Non-pigmented ciliary epithelial cell (primary cell): Measurements from ENCODE around the gene ZNF566.
"Not testable (repeated sequence)": the region's sequence is repeated elsewhere in the genome, so short reads cannot be mapped to it uniquely, and the experiment has no call there.

Experiments
- DNase-seq: peaks from one replicate; pipeline ENCODE4 v3.0.0-alpha.2; 2010; ENCODE audit warnings: low read depth

Gene ZNF566

DNA sequence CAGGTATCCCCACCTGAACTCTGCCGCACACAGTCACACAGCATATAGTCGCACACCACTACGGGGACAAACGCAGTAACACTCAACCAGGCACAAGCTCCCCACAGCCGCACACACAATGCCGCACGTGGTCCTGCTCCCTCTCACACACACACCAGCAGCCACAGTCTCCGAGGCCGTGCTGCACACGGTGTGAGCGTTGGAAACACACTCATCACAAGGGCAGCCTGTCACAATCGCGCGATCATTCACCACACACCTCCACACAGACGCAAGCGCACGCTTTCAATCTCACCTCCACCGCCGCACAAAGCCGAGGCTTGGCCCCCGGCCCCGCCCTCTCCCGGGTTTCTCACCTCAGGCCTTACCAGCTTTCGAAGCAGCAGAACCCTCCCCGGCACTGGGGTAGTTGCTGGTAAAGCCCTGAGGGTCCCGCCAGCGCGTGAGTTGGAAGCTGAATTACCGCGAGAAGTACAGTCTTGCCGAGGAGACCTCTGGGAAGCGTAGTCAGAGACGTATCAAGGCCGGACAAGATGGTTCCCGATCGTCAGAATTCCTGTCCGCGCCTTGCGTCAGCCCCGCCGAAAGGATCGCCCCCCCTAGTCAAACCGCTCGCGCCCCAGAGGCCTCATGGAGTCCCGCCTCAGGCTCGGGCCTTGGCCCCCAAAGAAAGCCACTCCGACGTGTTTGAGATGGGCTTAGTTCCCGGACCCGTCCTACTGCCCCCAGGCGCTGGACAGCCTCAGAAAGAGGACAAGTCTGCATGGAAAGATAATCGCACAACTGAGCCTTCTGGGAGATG is at the start of gene ZNF566:
Gene ZNF566 (minus strand): TSS at position 444 of the 802 bp plus-strand sequence. CDS start 13,004 bp downstream, outside the sequence.
- peak; percentile 89 for DNase-seq

- no peak for DNase-seq
These were observed 39.7 kb upstream of the ZNF566 start for GRCh38 chr19:36528921-36529518.

DNA sequence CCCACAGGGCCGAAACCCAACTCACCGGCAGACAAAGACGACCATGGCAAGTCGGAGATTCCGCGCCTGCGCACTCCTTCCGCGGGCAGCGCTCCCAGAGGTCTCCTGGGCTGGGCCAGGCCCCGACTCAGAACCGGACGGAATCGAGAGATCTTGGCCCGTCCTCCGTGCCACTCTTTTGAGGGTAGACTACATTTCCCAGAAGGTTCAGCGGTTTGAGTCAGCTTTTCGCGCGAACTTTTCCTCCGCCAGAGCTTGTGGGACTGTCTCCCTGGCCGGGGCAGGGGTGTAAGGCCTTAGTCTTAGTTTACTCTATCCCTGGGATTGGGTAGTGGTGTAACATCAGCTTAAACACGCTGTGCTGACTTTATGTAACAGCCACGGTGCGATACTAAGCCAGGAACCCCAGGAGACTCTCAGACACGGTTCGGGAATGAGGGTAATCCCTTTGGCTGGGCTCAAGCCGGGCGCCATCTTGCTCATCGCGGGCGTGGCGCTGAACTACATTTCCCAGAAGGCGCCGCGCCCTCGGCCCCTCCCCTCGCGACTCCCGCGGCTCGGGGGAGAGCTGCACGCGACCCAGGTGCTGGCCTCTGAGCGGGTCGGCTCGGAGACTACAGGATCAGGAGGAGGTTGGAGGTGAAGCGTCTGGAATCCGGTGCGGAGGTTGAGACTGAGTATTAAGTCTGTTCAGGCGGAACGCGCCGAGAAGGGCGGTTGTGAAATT is 39.0 kb upstream of the ZNF566 start, which contains the start of gene ZNF260:
Gene ZNF260 (minus strand): TSS at position 78 of the 727 bp plus-strand sequence. CDS start 13,033 bp downstream, outside the sequence.
- DNase-seq, result peak; percentile 89

DNA sequence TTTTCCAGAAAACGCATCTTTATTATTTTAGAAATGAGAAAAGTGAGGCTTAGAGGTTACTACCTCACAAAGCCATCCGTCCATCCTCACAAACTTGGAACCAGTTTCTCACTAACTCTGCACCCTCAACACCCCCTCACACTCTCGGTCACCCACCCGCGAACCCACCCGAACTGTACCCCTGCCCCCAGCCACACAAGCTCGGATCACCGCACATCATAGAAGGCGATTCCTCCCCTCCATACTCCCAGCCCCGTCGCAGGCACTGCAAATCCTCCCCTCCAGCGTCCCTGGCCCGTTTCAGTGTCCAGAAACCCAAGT is 38.5 kb upstream of the ZNF566 start:
- DNase-seq, result no peak

DNA sequence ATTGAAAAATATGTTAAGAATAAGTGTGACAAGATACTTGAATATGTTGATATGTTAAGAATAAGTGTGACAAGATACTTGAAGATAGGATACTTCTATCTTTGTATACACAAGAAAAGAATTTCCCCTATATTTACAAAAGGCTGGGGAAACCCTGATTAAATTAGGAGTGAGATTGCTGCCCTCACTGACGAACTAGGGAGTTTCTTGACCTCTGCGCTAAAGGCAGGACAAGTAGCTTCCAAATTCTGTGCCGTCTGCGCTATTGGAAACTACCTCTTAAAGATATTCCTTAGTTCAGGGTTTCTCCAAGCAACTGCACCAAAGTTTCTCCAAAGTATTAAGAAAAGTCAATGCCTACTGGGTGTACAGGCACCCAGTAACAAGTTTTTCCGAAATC is 38.0 kb upstream of the ZNF566 start:
- DNase-seq, result no peak

- no peak for DNase-seq
These were observed 37.2 kb upstream of the ZNF566 start for GRCh38 chr19:36526581-36526980.

- no peak for DNase-seq
These were observed 35.3 kb upstream of the ZNF566 start for GRCh38 chr19:36524617-36525016.

DNA sequence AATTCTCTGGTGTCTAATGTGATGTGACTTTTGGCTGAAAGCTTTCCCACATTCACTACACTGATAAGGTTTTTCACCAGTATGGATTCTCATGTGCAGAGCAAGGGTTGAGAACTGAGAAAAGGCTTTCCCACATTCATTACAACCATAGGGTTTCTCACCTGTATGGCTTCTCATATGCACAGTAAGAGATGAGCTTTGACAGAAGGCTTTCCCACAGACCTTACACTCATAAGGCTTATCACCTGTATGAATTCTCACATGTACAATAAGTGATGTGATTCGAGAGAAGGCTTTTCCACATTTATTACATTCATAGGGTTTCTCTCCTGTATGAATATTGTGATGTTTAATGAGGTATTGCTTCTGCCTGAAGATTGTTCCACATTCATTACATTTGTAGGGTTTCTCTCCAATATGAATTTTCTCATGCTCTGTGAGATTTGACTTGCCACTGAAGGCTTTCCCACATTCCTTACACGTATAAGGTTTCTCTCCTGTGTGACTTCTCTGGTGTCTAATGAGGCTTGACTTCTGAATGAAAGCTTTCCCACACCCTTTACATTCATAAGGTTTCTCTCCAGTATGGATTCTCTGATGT is 24.8 kb upstream of the ZNF566 start:
- DNase-seq, result no peak

- DNase-seq, result no peak
These were observed 19.0 kb upstream of the ZNF566 start for GRCh38 chr19:36508325-36508724.

DNA sequence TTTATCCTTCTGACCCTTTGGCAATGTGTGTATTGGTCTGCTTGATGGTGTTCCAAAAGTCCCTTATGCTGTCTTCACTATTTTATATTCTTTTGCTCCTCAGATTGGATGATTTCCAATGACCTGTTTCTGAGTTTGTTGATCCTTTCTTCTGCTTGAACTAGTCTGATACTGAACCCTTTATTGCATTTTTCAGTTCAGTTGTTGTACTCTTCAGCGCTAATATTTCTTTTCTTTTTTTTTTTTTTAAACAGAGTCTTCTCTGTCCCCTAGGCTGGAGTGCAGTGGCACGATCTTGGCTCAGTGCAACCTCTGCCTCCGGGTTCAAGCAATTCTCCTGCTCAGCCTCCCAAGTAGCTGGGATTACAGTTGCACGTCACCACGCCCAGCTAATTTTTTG is 12.6 kb upstream of the ZNF566 start:
- no peak for DNase-seq

GRCh38 chr19:36497001-36497400 is 7.6 kb upstream of the ZNF566 start:
- DNase-seq, result no peak

DNA sequence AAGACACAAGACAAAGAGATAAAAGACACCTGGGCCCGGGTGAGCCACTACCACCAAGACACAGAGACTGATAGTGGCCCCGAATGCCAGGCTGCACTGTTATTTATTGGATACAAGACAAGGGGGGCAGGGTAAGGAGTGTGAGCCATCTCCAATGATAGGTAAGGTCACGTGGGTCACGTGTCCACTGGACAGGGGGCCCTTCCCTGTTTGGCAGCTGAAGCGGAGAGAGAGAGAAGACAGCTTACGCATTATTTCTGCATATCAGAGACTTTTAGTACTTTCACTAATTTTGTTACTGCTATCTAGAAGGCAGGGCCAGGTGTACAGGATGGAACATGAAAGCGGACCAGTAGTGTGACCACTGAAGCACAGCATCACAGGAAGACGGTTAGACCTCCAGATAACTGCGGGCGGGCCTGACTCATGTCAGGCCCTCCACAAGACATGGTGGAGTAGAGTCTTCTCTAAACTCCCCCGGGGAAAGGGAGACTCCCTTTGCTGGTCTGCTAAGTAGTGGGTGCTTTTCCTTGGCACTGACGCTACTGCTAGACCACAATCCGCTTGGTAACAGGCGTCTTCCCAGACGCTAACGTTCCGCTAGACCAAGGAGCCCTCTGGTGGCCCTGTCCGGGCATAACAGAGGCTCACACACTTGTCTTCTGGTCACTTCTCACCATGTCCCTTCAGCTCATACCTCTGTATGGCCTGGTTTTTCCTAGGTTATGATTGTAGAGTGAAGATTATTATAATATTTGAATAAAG is 3.5 kb upstream of the ZNF566 start:
- peak; percentile 31 for DNase-seq

GRCh38 chr19:36490846-36491245 is 1.5 kb upstream of the ZNF566 start:
- DNase-seq, result not testable (repeated sequence)

DNA sequence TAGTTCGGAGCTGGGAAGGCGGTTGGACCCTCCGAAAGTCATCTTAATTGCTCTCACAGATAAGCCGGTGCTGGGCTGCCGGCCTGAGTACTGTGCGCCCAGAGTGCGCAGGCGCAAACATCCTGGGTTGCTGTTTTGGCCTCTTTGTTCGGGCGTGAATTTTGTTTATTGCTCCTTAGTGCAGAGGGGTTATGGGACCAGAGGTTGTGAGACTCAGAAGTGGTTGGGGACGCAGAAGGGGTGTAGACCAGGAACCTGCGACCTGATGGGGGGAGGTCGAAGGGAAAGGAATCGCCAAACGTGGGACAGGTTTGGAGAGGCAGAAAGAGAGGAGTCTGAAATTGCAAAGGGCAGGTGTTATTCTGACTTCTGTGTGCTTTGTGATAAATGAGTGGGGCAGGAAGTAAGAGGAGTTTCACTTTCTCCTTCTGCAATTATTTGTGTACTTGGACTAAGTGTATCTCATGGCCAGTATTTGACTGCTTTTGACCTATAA is 607 bp upstream of the ZNF566 start:
- DNase-seq, result peak; percentile 82

DNA sequence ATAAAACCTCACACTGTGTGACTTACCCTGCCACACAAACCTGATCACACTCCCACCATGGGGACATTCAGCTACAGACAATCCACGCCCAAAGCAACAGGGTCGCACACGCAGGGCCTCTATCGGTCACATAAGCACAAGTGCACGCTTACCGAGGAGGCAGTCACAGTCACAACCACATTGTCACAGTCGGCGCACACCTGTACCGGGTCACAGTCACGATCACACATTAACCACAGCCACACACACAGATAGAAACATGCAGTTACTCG is 579 bp downstream of the ZNF566 start:
- no peak for DNase-seq

DNA sequence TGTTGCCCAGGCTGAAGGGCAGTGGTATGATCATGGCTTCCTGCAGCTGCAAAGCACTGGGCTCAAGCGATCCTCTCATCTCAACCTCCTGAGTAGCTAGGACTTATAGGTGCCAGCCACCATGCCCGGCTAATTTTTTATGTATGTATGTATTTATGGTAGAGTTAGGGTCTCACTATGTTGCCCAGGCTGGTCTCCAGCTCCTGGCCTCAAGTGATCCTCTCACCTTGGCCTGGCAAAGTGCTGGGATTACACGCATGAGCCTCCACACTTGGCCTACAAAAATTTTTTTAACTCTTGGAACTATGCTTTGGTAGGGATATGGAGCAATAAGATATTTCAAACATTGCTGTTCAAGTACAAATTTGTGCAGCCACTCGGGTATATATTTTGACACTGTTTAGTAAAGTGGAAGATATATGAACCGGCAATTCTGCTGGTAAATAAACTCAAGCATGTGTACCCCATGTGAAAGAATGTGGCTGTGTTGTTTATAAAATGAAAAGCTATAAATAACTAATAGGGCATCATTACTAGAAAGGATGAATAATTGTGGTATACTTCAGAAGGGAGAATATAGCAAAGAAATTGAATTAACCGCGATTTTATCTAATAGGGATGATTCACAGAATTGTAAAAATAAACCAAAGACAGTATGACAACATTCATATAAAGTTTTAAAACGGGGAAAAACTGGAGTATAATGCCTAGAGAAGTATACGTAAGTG is 1.1 kb downstream of the ZNF566 start:
- DNase-seq, result peak; percentile 13

DNA sequence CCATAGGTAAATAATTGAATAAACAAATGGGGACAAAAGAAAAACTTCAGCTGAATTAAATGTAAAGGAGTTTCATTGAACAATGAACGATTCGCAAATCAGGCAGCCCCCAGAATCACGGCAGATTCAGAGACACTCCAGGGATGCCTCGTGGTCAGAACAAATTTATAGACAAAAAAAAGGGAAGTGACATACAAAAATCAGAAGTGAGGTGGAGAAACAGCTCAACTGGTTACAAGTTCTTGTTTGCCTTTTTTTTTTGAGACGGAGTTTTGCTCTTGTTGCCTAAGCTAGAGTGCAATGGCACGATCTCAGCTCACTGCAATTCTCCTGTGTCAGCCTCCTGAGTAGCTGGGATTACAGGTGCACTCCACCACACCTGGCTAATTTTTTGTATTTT is 5.7 kb downstream of the ZNF566 start:
- DNase-seq, result no peak

DNA sequence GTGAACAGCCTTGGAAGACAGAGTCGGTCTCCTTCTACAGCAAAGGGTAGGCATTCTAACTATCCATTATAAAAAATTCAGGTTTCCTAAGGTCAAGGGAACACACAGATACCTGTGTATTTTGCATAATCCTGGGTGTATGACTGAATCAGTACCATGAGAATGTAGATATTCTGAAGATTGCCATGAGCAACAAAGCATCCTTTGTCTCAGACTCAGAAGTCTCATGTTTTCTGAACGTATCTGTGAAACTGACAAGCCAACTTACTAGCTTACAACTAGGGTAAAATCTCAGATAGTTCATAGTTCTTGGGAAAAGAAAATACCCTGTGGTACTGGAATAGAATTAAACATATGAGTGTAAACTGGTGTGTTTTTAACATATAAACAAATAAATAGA is 6.5 kb downstream of the ZNF566 start:
- DNase-seq, result no peak

- no peak for DNase-seq
These were observed 29.3 kb downstream of the ZNF566 start for GRCh38 chr19:36460046-36460445.

GRCh38 chr19:36456831-36457230 is 32.5 kb downstream of the ZNF566 start:
- no peak for DNase-seq

GRCh38 chr19:36449059-36449670 is 40.2 kb downstream of the ZNF566 start:
- DNase-seq, result no peak
